ENCODE data around the gene LILRA6. TPM values are rescaled to one million over a fixed set of nuclear protein-coding genes. Genes with fewer than 3 reads are reported as not detected.
A peak's percentile ranks its signal among the peaks of the same experiment; 100 is the strongest.

LILRA6 gene
- total and polyA plus RNA-seq, 2 of the 13 experiments (the other 11 are each of a cell fraction or from before 2014, with no cell fraction given): not detected

DNA sequence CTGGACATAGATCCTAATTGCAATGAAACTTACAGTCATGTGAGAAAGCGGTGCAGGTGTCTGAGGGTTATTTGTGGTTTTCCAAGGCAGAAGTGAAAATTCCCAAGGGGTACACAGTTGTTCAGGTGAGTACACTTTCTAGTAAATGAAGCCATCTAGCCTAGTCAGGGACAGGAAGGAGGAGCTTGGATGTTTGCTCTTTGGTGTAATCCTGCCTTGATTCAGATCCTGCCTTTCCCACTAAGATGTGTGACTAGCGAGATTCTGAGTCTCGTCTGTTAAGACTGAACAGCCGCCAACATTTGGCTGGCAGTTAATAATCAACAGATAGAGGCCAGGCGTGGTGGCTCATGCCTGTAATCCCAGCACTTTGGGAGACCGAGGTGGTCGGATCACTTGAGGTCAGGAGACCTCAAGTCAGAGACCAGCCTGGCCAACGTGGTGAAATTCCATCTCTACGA lies 39.4 kb downstream of the LILRA6 start:
- peaks cover 75% of the 10 kb centered on the region for H3K4me1 ChIP-seq (ENCODE audit: insufficient read depth, low read length)
- FAIRE-seq: peak; percentile 93
- peaks cover 74% of the 10 kb centered on the region for H4K20me1 ChIP-seq (ENCODE audit: insufficient read depth, low read length)
- TF ChIP-seq PAWR (CRISPR knock-in tag; IDR thresholded peaks at IDR 0.05; ENCODE audit: borderline replicate concordance) (no peak), KDM2A (CRISPR knock-in tag; IDR thresholded peaks at IDR 0.05; ENCODE audit: borderline replicate concordance, low read depth) (no peak), REXO4 (CRISPR knock-in tag; IDR thresholded peaks at IDR 0.05; ENCODE audit: borderline replicate concordance) (no peak), NCOA1 (CRISPR knock-in tag; IDR thresholded peaks at IDR 0.05) (no peak), SRSF9 (IDR thresholded peaks at IDR 0.05; ENCODE audit: borderline replicate concordance, insufficient read depth, low read depth, low read length, poor library complexity, severe bottlenecking) (no peak), RFX1 (IDR thresholded peaks at IDR 0.05) (no peak), SYNCRIP (IDR thresholded peaks at IDR 0.05; ENCODE audit: insufficient read depth, low read depth, low read length) (no peak), MED13 (CRISPR knock-in tag; IDR thresholded peaks at IDR 0.05) (no peak), CREM (IDR thresholded peaks at IDR 0.05) (no peak), CREM (CRISPR knock-in tag; IDR thresholded peaks at IDR 0.05) (no peak), ZNF17 (CRISPR knock-in tag; IDR thresholded peaks at IDR 0.05) (no peak), NFE2L1 (CRISPR knock-in tag; IDR thresholded peaks at IDR 0.05; ENCODE audit: borderline replicate concordance) (no peak), ZNF253 (CRISPR knock-in tag; IDR thresholded peaks at IDR 0.05; ENCODE audit: borderline replicate concordance) (no peak), SOX5 (CRISPR knock-in tag; IDR thresholded peaks at IDR 0.05; ENCODE audit: borderline replicate concordance) (peak; percentile 29; the same call in 1 of the 2 replicates), NFE2L2 (IDR thresholded peaks at IDR 0.05; ENCODE audit: low read length) (no peak), FOXA3 (CRISPR knock-in tag; IDR thresholded peaks at IDR 0.05) (peak; percentile 25; the same call in 1 of the 2 replicates), ZNF446 (CRISPR knock-in tag; IDR thresholded peaks at IDR 0.05) (no peak), ZNF790 (CRISPR knock-in tag; IDR thresholded peaks at IDR 0.05; ENCODE audit: borderline replicate concordance) (no peak), ZNF770 (CRISPR knock-in tag; IDR thresholded peaks at IDR 0.05) (peak; percentile 37; the same call in 1 of the 2 replicates)
- TF ChIP-seq, protein P1, sequence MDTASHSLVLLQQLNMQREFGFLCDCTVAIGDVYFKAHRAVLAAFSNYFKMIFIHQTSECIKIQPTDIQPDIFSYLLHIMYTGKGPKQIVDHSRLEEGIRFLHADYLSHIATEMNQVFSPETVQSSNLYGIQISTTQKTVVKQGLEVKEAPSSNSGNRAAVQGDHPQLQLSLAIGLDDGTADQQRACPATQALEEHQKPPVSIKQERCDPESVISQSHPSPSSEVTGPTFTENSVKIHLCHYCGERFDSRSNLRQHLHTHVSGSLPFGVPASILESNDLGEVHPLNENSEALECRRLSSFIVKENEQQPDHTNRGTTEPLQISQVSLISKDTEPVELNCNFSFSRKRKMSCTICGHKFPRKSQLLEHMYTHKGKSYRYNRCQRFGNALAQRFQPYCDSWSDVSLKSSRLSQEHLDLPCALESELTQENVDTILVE (CRISPR knock-in tag; IDR thresholded peaks at IDR 0.05): no peak
- TF ChIP-seq, protein P2, sequence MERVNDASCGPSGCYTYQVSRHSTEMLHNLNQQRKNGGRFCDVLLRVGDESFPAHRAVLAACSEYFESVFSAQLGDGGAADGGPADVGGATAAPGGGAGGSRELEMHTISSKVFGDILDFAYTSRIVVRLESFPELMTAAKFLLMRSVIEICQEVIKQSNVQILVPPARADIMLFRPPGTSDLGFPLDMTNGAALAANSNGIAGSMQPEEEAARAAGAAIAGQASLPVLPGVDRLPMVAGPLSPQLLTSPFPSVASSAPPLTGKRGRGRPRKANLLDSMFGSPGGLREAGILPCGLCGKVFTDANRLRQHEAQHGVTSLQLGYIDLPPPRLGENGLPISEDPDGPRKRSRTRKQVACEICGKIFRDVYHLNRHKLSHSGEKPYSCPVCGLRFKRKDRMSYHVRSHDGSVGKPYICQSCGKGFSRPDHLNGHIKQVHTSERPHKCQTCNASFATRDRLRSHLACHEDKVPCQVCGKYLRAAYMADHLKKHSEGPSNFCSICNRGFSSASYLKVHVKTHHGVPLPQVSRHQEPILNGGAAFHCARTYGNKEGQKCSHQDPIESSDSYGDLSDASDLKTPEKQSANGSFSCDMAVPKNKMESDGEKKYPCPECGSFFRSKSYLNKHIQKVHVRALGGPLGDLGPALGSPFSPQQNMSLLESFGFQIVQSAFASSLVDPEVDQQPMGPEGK (CRISPR knock-in tag; IDR thresholded peaks at IDR 0.05): 0 out of 2 replicates have a peak, but pooled peaks have one; percentile 1

More for the DNA sequence above, 39.4 kb downstream of the LILRA6 start:
- no peaks in the 10 kb centered on the region for H3K9me3 ChIP-seq (ENCODE audit: low read length)
- POLR2A ChIA-PET: interaction anchor here (0.6 to 8.7 kb wide), 4 partner anchors 8 to 66 kb away, joined by 3 to 306 read pairs (median 5); partner anchors contain the start of genes CNOT3, MBOAT7 and TSEN34
- peak overlapping the region; percentile 96 for H3K9ac ChIP-seq (ENCODE audit: insufficient read depth, low read depth, low read length)
- 21% methylated on average over 7 of the region's 9 CpGs for WGBS (ENCODE audit: low lambda C conversion rate)
- peak overlapping the region; percentile 61 to 83 (median 72) for H3K4me3 ChIP-seq (replicated peaks in 1 of 3; ENCODE audit: insufficient read depth in 1 of 3, low read depth in 2 of 3, low read length in 3 of 3)
- H3K79me2 ChIP-seq (ENCODE audit: insufficient read depth, low read length): peaks cover 54% of the 10 kb centered on the region
- intact Hi-C loops (cut with micrococcal nuclease; ENCODE audit: unreplicated experiment): loop anchor here (5.0 kb wide), 1 partner anchor 66 kb away; the partner anchor contains the start of gene CNOT3
- H3K27ac ChIP-seq (ENCODE audit: extremely low read length, insufficient read depth, low read length): peak overlapping the region; percentile 24
- no TSS peak for BruUV-seq (replicated peaks)
- DNase-seq (ENCODE audit: low spot score) (peak; percentile 82), ATAC-seq (peak; percentile 32)
- CTCF ChIA-PET (ENCODE audit: low intra/inter-chr PET ratio, low total read pairs): no interaction called here
- H3K36me3 ChIP-seq (replicated peaks in 1 of 2; ENCODE audit: control insufficient read depth in 1 of 2, insufficient read depth in 2 of 2, low read length in 2 of 2): peaks cover 24 to 68% of the 10 kb centered on the region in 2 experiments
- in situ Hi-C loops (cut with HindIII; ENCODE audit: extremely low pct_ligation_motif_present, low pct_unique_long_range_greater_than_20kb): no loop called here
- no peaks in the 10 kb centered on the region; a peak in 1 of 5 replicates for H3K27me3 ChIP-seq (ENCODE audit: control insufficient read depth in 1 of 2, insufficient read depth in 2 of 2, low read length in 2 of 2)
- no peak overlapping the region for H2AFZ ChIP-seq (ENCODE audit: low read length)
- peak overlapping the region; percentile 87 for H3K4me2 ChIP-seq (ENCODE audit: low read depth, low read length)

Measured in HepG2 (cell line).